ENCODE results near the gene PLA2G4D. TPM values are rescaled to one million over a fixed set of nuclear protein-coding genes. Genes with fewer than 3 reads are reported as not detected.

The PLA2G4D gene
- total RNA-seq, 1 donor from 2014 or later = not detected

GRCh38 chr15:42042602-42043400 lies 51.6 kb downstream of the PLA2G4D start:
- H3K4me1 Mint-ChIP-seq (ENCODE audit: low read depth) = no peaks in the 10 kb centered on the region
- no peaks in the 10 kb centered on the region for H3K36me3 Mint-ChIP-seq (ENCODE audit: low read depth)
- no peak for DNase-seq (ENCODE audit: low spot score)
- no peaks in the 10 kb centered on the region for H3K9me3 Mint-ChIP-seq (ENCODE audit: low read depth)
- H3K4me3 Mint-ChIP-seq (ENCODE audit: unreplicated experiment) = no peak overlapping the region
- TF ChIP-seq CTCF (IDR thresholded peaks at IDR 0.05) = no peak
- H3K27ac Mint-ChIP-seq (ENCODE audit: unreplicated experiment) = no peak overlapping the region
- peaks cover 14% of the 10 kb centered on the region for H3K27me3 Mint-ChIP-seq (ENCODE audit: low read depth)

- no peak for DNase-seq (ENCODE audit: low spot score)
- H3K27me3 Mint-ChIP-seq (ENCODE audit: low read depth) = peaks cover 2% of the 10 kb centered on the region
- H3K4me3 Mint-ChIP-seq (ENCODE audit: unreplicated experiment) = no peak overlapping the region
- H3K27ac Mint-ChIP-seq (ENCODE audit: unreplicated experiment) = no peak overlapping the region
- H3K36me3 Mint-ChIP-seq (ENCODE audit: low read depth) = no peaks in the 10 kb centered on the region
- TF ChIP-seq CTCF (IDR thresholded peaks at IDR 0.05) = no peak
- no peaks in the 10 kb centered on the region for H3K9me3 Mint-ChIP-seq (ENCODE audit: low read depth)
- H3K4me1 Mint-ChIP-seq (ENCODE audit: low read depth) = no peaks in the 10 kb centered on the region
Observed at GRCh38 chr15:42038401-42038800, 56.0 kb downstream of the PLA2G4D start.

GRCh38 chr15:42037656-42038055 lies 56.7 kb downstream of the PLA2G4D start:
- Mint-ChIP-seq H3K36me3 (ENCODE audit: low read depth) (no peaks in the 10 kb centered on the region), H3K27ac (ENCODE audit: unreplicated experiment) (no peak overlapping the region), H3K27me3 (ENCODE audit: low read depth) (peaks cover 2% of the 10 kb centered on the region), H3K4me1 (ENCODE audit: low read depth) (peaks cover 6% of the 10 kb centered on the region), H3K4me3 (ENCODE audit: unreplicated experiment) (no peak overlapping the region), H3K9me3 (ENCODE audit: low read depth) (no peaks in the 10 kb centered on the region)
- DNase-seq (ENCODE audit: low spot score) = no peak
- no peak for TF ChIP-seq CTCF (IDR thresholded peaks at IDR 0.05)

GRCh38 chr15:42036966-42037365 lies 57.4 kb downstream of the PLA2G4D start:
- H3K36me3 Mint-ChIP-seq (ENCODE audit: low read depth) = no peaks in the 10 kb centered on the region
- no peak overlapping the region for H3K27ac Mint-ChIP-seq (ENCODE audit: unreplicated experiment)
- TF ChIP-seq CTCF (IDR thresholded peaks at IDR 0.05) = no peak
- peaks cover under 1% of the 10 kb centered on the region for H3K9me3 Mint-ChIP-seq (ENCODE audit: low read depth)
- peaks cover 2% of the 10 kb centered on the region for H3K27me3 Mint-ChIP-seq (ENCODE audit: low read depth)
- no peak for DNase-seq (ENCODE audit: low spot score)
- H3K4me1 Mint-ChIP-seq (ENCODE audit: low read depth) = peaks cover 8% of the 10 kb centered on the region
- no peak overlapping the region for H3K4me3 Mint-ChIP-seq (ENCODE audit: unreplicated experiment)

- Mint-ChIP-seq H3K27me3 (ENCODE audit: low read depth) (peaks cover 4% of the 10 kb centered on the region), H3K4me1 (ENCODE audit: low read depth) (peaks cover 14% of the 10 kb centered on the region), H3K9me3 (ENCODE audit: low read depth) (peaks cover 4% of the 10 kb centered on the region), H3K4me3 (ENCODE audit: unreplicated experiment) (no peak overlapping the region), H3K36me3 (ENCODE audit: low read depth) (peaks cover 1% of the 10 kb centered on the region), H3K27ac (ENCODE audit: unreplicated experiment) (no peak overlapping the region)
- no peak for TF ChIP-seq CTCF (IDR thresholded peaks at IDR 0.05)
- DNase-seq (ENCODE audit: low spot score) = no peak
Observed at GRCh38 chr15:42036112-42036905, 58.1 kb downstream of the PLA2G4D start.

Measured in chondrocyte (in vitro differentiated cells).